NB4 (cell line): ENCODE results near the gene RAI1.

Source experiments
- CTCF ChIP-seq: IDR thresholded peaks from one replicate; pipeline ENCODE4 v1.5.1; 2012; ENCODE audit warnings: low read depth, low read length
- MYC ChIP-seq: IDR thresholded peaks from 2 replicates; pipeline ENCODE4 v1.6.1; 2011; ENCODE audit warnings: low read depth, low read length
- POLR2A ChIP-seq: IDR thresholded peaks from 2 replicates; pipeline ENCODE4 v1.6.1; 2011; ENCODE audit warnings: mild to moderate bottlenecking; ENCODE audit not compliant: insufficient read length; ENCODE audit errors: extremely low read depth

GRCh38 chr17:17785407-17785806, 104.1 kb downstream of the RAI1 start:
- no peak for TF ChIP-seq CTCF
- TF ChIP-seq MYC, result no peak
- TF ChIP-seq POLR2A, result no peak
